A549 (cell line): ENCODE results near the gene NHSL2. TPM values are rescaled to one million over a fixed set of nuclear protein-coding genes. Genes with fewer than 3 reads are reported as not detected.

Experiments
- ATAC-seq, 2 experiments: fragments of 200-7000 bp in 1 of 2; fragments of >200 bp in 1 of 2; cut with Nextera tagmentation in 1 of 2; cut with Tn5 transposase in 1 of 2; 3 replicates each; pipeline versions ENCODE4 v1.8.0 to v1.9.1; 2018 to 2020; ENCODE audit warnings: mild to moderate bottlenecking in 1 of 2, moderate library complexity in 1 of 2
- CTCF ChIA-PET: fragments of 300-600 bp; sonication (Branson Sonifier 250); formaldehyde crosslinking; extraction: SDS; loops from one replicate; lab custom pipeline; 2021; ENCODE audit warnings: antibody characterized with exemption, inconsistent platforms; lab: Yijun Ruan, JAX
- POLR2A ChIA-PET: fragments of 350-600 bp; formaldehyde crosslinking; extraction: SDS; loops from one replicate; lab custom pipeline; 2021; ENCODE audit warnings: antibody characterized with exemption, inconsistent platforms; lab: Yijun Ruan, JAX
- DNase-seq, 2 experiments: peaks; one replicate each; pipeline versions ENCODE4 v3.0.0 to v3.0.0-alpha.2; 2011 to 2016; ENCODE audit warnings: low read depth in 1 of 2, low spot score in 1 of 2
- FAIRE-seq: peaks from 2 replicates; lab custom pipeline; 2011; peaks lifted over from hg19 to GRCh38; lab: Jason Lieb, UNC
- H3K27ac ChIP-seq, 2 experiments: fragments of >200 bp; sonication (Bioruptor Twin); formaldehyde crosslinking; 3 replicates each; pipeline ENCODE4 v1.5.1; 2016 to 2017
- H3K4me1 ChIP-seq: fragments of >200 bp; sonication (Bioruptor Twin); formaldehyde crosslinking; 3 replicates; pipeline ENCODE4 v1.6.1; 2016
- H3K4me2 ChIP-seq: fragments of >200 bp; sonication (Bioruptor Twin); formaldehyde crosslinking; 3 replicates; pipeline ENCODE4 v1.6.1; 2016
- H3K4me3 ChIP-seq: fragments of >200 bp; sonication (Bioruptor Twin); formaldehyde crosslinking; 3 replicates; pipeline ENCODE4 v1.5.1; 2016
- H3K9me3 ChIP-seq: fragments of >200 bp; sonication (Bioruptor Twin); formaldehyde crosslinking; 3 replicates; pipeline ENCODE4 v1.6.1; 2016
- ATOH8 ChIP-seq: fragments of 250-450 bp; sonication (Bioruptor Pico); IDR thresholded peaks from 2 replicates; pipeline ENCODE4 v1.5.0; 2020; ENCODE audit warnings: low read depth, mild to moderate bottlenecking, moderate library complexity
- BCL3 ChIP-seq: fragments of >200 bp; sonication (Bioruptor Twin); formaldehyde crosslinking; IDR thresholded peaks from 3 replicates; pipeline ENCODE4 v1.6.1; 2016
- BHLHE40 ChIP-seq: IDR thresholded peaks from 2 replicates; pipeline ENCODE4 v1.6.1; 2012; ENCODE audit warnings: low read depth, low read length, inconsistent platforms
- CEBPB ChIP-seq, 2 experiments: fragments of >200 bp in 1 of 2; sonication (Bioruptor Twin) in 1 of 2; formaldehyde crosslinking in 1 of 2; IDR thresholded peaks; 2 replicates each; pipeline ENCODE4 v1.6.1; 2012 to 2016
- CHD2 ChIP-seq: fragments of 150-350 bp; IDR thresholded peaks from 2 replicates; pipeline ENCODE4 v1.6.1; 2014; ENCODE audit warnings: low read length; ENCODE audit not compliant: partially characterized antibody
- CHD4 ChIP-seq: fragments of 200-600 bp; sonication (generic); IDR thresholded peaks from 2 replicates; pipeline ENCODE4 v1.6.1; 2016; ENCODE audit warnings: antibody characterized with exemption, mild to moderate bottlenecking, borderline replicate concordance
- EP300 ChIP-seq, 2 experiments: fragments of >200 bp; sonication (Bioruptor Twin); formaldehyde crosslinking; IDR thresholded peaks; 2 replicates in 1 of 2; 3 replicates in 1 of 2; pipeline ENCODE4 v1.6.1; 2016 to 2017
- ESRRA ChIP-seq: fragments of 150-350 bp; IDR thresholded peaks from 2 replicates; pipeline ENCODE4 v1.6.1; 2014; ENCODE audit warnings: mild to moderate bottlenecking, low read length, borderline replicate concordance
- FOXS1 ChIP-seq: fragments of 250-450 bp; sonication (Bioruptor Pico); IDR thresholded peaks from 2 replicates; pipeline ENCODE4 v1.5.0; 2020; ENCODE audit warnings: mild to moderate bottlenecking, moderate library complexity
- HEYL ChIP-seq: fragments of 250-450 bp; sonication (Bioruptor Pico); IDR thresholded peaks from 2 replicates; pipeline ENCODE4 v1.8.0; 2021; ENCODE audit warnings: mild to moderate bottlenecking, moderate library complexity
- HOXA7 ChIP-seq: fragments of 250-450 bp; sonication (Bioruptor Pico); IDR thresholded peaks from 2 replicates; pipeline ENCODE4 v1.5.0; 2020; ENCODE audit warnings: mild to moderate bottlenecking, moderate library complexity
- HOXB13 ChIP-seq: fragments of 250-450 bp; sonication (Bioruptor Pico); IDR thresholded peaks from 2 replicates; pipeline ENCODE4 v1.5.0; 2020; ENCODE audit warnings: low read depth, mild to moderate bottlenecking, moderate library complexity
- HOXB5 ChIP-seq: fragments of 250-450 bp; sonication (Bioruptor Pico); IDR thresholded peaks from 2 replicates; pipeline ENCODE4 v1.5.0; 2020; ENCODE audit warnings: mild to moderate bottlenecking, moderate library complexity
- JUN ChIP-seq, 2 experiments: fragments of >200 bp; sonication (Bioruptor Twin); formaldehyde crosslinking; IDR thresholded peaks; 2 replicates in 1 of 2; 3 replicates in 1 of 2; pipeline ENCODE4 v1.6.1; 2016 to 2017
- NFE2L2 ChIP-seq: fragments of 150-350 bp; conservative IDR thresholded peaks from 2 replicates; pipeline ENCODE4 v1.6.1; 2014; ENCODE audit warnings: low read length
- NPAS2 ChIP-seq: fragments of 250-450 bp; sonication (Bioruptor Pico); IDR thresholded peaks from 2 replicates; pipeline ENCODE4 v1.8.0; 2022; ENCODE audit warnings: mild to moderate bottlenecking, moderate library complexity, borderline replicate concordance
- NR3C1 ChIP-seq: fragments of >200 bp; sonication (Bioruptor Twin); formaldehyde crosslinking; IDR thresholded peaks from 3 replicates; pipeline ENCODE4 v1.6.1; 2017
- RAD21 ChIP-seq, 2 experiments: fragments of >200 bp in 1 of 2; sonication (Bioruptor Twin) in 1 of 2; formaldehyde crosslinking in 1 of 2; IDR thresholded peaks in 1 of 2; conservative IDR thresholded peaks in 1 of 2; 2 replicates in 1 of 2; 3 replicates in 1 of 2; pipeline ENCODE4 v1.6.1; 2012 to 2018; ENCODE audit warnings: inconsistent platforms in 1 of 2
- RARB ChIP-seq: fragments of 250-450 bp; sonication (Bioruptor Pico); IDR thresholded peaks from 2 replicates; pipeline ENCODE4 v1.8.0; 2021; ENCODE audit warnings: mild to moderate bottlenecking, moderate library complexity
- RFX5 ChIP-seq: fragments of 450-650 bp; IDR thresholded peaks from 2 replicates; pipeline ENCODE4 v1.7.1; 2014; ENCODE audit warnings: antibody characterized with exemption, mild to moderate bottlenecking, moderate library complexity
- RNF2 ChIP-seq: fragments of 200-600 bp; sonication (generic); IDR thresholded peaks from 2 replicates; pipeline ENCODE4 v1.6.1; 2016; ENCODE audit warnings: low read depth, mild to moderate bottlenecking, antibody characterized with exemption, moderate library complexity, borderline replicate concordance
- TFCP2L1 ChIP-seq: fragments of 250-450 bp; sonication (Bioruptor Pico); IDR thresholded peaks from 2 replicates; pipeline ENCODE4 v1.5.0; 2021; ENCODE audit warnings: mild to moderate bottlenecking
- ZC3H11A ChIP-seq: fragments of 450-650 bp; IDR thresholded peaks from 2 replicates; pipeline ENCODE4 v1.6.1; 2014; ENCODE audit warnings: antibody characterized with exemption, mild to moderate bottlenecking
- ZNF302 ChIP-seq: fragments of 250-450 bp; sonication (Bioruptor Pico); IDR thresholded peaks from 2 replicates; pipeline ENCODE4 v1.9.0; 2021; ENCODE audit warnings: inconsistent platforms, mild to moderate bottlenecking, moderate library complexity
- WGBS: methylation state at CpG from one replicate; pipeline ENCODE4 v1.1.6; 2017; ENCODE audit errors: missing lambda C conversion rate; 5-methylcytosine and 5-hydroxymethylcytosine counted together
- polyA plus RNA-seq, 4 experiments: library from polyadenylated mRNA; depleted of rRNA in 3 of 4; stranded (reverse); fragments of >200 nt; fragmentation: RNase III in 1 of 4; extraction: RNeasy Plus Mini Kit Qiagen cat#74134 plus additional on column Dnase treatment in 1 of 4; gene quantifications; 2 replicates in 3 of 4; 3 replicates in 1 of 4; pipeline ENCODE4 v1.2.3, GENCODE V29; 2011 to 2017
- TF ChIP-seq, protein P1 (sequence below): IDR thresholded peaks from 2 replicates; pipeline ENCODE4 v1.6.1; 2012
- TF ChIP-seq, protein P2 (sequence below): fragments of >200 bp; sonication (Bioruptor Twin); formaldehyde crosslinking; IDR thresholded peaks from 2 replicates; pipeline ENCODE4 v1.6.1; 2016

The NHSL2 gene
- polyA plus RNA-seq, 2 of the 4 experiments (the other 2 are of a cell fraction), result 0.26 to 0.48 TPM

DNA sequence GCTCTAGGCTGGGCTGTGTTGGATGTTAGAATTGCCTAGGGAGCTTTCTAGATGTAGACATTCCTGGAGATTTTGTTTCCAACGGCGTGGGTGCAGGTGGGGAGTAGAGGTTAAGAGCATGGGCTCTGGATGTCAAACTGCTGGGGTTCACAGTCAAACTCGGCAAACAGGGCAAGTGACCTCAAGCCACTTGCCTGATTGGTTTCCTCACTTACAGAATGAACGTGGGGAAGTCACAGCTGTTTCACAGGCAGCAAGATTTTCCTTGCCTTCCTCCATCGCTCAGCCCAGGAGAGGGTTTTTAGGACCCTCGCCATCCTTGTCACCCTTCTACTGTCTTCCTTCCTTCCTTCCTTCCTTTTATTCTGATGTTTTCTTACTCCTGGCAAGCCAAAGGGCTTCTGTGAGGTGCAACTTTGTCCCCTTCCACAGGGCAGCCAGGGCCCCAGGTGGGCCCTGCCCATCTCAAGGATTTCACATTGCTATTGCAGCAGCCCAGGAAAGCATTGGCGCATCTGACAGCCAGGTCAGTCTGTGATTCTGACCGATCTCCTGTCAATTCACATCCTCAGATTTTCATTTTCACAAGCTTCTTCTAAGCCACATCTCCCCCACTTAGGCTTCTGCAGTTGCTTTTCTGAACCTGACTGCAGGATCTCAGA, 214.0 kb downstream of the NHSL2 start:
- 82% methylated on average over 8 of the region's 8 CpGs for WGBS
- H3K4me2 ChIP-seq, result no peak overlapping the region
- no peak overlapping the region for H3K4me3 ChIP-seq
- POLR2A ChIA-PET, result no interaction called here
- no peak overlapping the region for H3K27ac ChIP-seq
- ATAC-seq, result no peak
- no peak for DNase-seq
- no peaks in the 10 kb centered on the region for H3K9me3 ChIP-seq
- TF ChIP-seq JUN (IDR thresholded peaks at IDR 0.05) (no peak), HOXB13 (CRISPR knock-in tag) (no peak), TFCP2L1 (CRISPR knock-in tag) (no peak), CHD2 (no peak), FOXS1 (no peak), RARB (CRISPR knock-in tag) (no peak), CHD4 (no peak), HOXA7 (CRISPR knock-in tag) (no peak), HEYL (CRISPR knock-in tag) (no peak), RFX5 (no peak)
- TF ChIP-seq, protein P1, sequence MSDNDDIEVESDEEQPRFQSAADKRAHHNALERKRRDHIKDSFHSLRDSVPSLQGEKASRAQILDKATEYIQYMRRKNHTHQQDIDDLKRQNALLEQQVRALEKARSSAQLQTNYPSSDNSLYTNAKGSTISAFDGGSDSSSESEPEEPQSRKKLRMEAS, result no peak
- TF ChIP-seq, all 56 proteins: peak for 0
- CTCF ChIA-PET, result interaction anchor here (0.8 to 6.6 kb wide), 8 partner anchors 8 to 214 kb away, joined by 3 to 109 read pairs (median 11); partner anchors contain the start of gene NHSL2
- peaks cover 15% of the 10 kb centered on the region for H3K4me1 ChIP-seq
- no peak for FAIRE-seq

- Histone ChIP-seq H3K9me3 (no peaks in the 10 kb centered on the region), H3K4me3 (no peak overlapping the region), H3K4me2 (no peak overlapping the region)
- ChIA-PET CTCF (interaction anchor here (0.8 to 6.6 kb wide), 19 partner anchors 9 to 266 kb away, joined by 3 to 109 read pairs (median 7); partner anchors contain the start of gene NHSL2), POLR2A (no interaction called here)
- ATAC-seq, result no peak
- TF ChIP-seq RNF2, result no peak
- no peak for TF ChIP-seq HEYL (CRISPR knock-in tag)
- no peak for TF ChIP-seq ZC3H11A
- TF ChIP-seq NFE2L2, result no peak
- no peak for TF ChIP-seq NPAS2
- TF ChIP-seq HOXB5 (CRISPR knock-in tag), result no peak
- no peak for TF ChIP-seq ESRRA
- no peak for TF ChIP-seq ATOH8 (CRISPR knock-in tag)
- TF ChIP-seq, protein P2, sequence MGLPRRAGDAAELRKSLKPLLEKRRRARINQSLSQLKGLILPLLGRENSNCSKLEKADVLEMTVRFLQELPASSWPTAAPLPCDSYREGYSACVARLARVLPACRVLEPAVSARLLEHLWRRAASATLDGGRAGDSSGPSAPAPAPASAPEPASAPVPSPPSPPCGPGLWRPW, result no peak
- no peak for TF ChIP-seq RARB (CRISPR knock-in tag)
- no peak for TF ChIP-seq HOXA7 (CRISPR knock-in tag)
- TF ChIP-seq NR3C1, result no peak
- TF ChIP-seq EP300 (IDR thresholded peaks at IDR 0.05), result no peak
- TF ChIP-seq RAD21 (conservative IDR thresholded peaks at IDR 0.05 in 1 of 2, IDR thresholded peaks at IDR 0.05 in 1 of 2), result no peak
- TF ChIP-seq ZNF302 (CRISPR knock-in tag), result no peak
- TF ChIP-seq, protein P1, result no peak
- no peak for TF ChIP-seq BCL3
- TF ChIP-seq BHLHE40, result no peak
- TF ChIP-seq CEBPB (IDR thresholded peaks at IDR 0.05), result no peak
- TF ChIP-seq, all 56 proteins: peak for 0
- DNase-seq (no peak), FAIRE-seq (no peak)
- H3K4me1 ChIP-seq, result peaks cover 15% of the 10 kb centered on the region
- 59% methylated on average over 5 of the region's 6 CpGs for WGBS
- 0 out of 6 replicates have a peak overlapping the region, but pooled peaks of 1 of the 2 experiments have one; percentile 55 for H3K27ac ChIP-seq
Observed at GRCh38 chrX:72125331-72126047, 214.8 kb downstream of the NHSL2 start.
